ENCODE results near the gene MLX.

DNA sequence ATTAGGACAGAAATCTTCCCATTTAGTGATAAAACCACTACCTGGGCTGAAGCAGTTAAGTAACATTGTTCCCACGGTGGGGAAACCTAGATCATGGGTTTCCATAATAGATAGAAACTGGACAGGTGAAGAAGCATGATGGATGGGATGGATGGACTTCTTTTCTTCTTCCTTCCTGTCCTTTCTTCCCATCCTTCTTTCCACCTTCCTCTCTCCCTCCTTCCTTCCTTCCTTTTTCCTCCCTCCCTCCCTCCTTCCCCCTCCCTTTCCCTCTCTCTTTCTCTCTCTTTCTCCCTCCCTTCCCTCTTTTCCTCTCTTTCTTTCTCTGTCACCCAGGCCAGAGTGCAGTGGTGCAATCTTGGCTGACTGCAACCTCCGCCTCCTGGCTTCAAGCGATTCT is 7.6 kb downstream of the MLX start:
- TF ChIP-seq, protein P1, sequence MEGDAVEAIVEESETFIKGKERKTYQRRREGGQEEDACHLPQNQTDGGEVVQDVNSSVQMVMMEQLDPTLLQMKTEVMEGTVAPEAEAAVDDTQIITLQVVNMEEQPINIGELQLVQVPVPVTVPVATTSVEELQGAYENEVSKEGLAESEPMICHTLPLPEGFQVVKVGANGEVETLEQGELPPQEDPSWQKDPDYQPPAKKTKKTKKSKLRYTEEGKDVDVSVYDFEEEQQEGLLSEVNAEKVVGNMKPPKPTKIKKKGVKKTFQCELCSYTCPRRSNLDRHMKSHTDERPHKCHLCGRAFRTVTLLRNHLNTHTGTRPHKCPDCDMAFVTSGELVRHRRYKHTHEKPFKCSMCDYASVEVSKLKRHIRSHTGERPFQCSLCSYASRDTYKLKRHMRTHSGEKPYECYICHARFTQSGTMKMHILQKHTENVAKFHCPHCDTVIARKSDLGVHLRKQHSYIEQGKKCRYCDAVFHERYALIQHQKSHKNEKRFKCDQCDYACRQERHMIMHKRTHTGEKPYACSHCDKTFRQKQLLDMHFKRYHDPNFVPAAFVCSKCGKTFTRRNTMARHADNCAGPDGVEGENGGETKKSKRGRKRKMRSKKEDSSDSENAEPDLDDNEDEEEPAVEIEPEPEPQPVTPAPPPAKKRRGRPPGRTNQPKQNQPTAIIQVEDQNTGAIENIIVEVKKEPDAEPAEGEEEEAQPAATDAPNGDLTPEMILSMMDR (IDR thresholded peaks at IDR 0.05): no peak
- TF ChIP-seq POLR2A (IDR thresholded peaks at IDR 0.05) (no peak), POLR2AphosphoS5 (IDR thresholded peaks at IDR 0.05) (no peak), EP300 (IDR thresholded peaks at IDR 0.05) (no peak)
